UCSD-AML1 (cell line): Measurements from ENCODE around the gene ITGAX.
A peak's percentile ranks its signal among the peaks of the same experiment; 100 is the strongest.

ENCODE experiments used
- DNase-seq: peaks from one replicate; lab custom pipeline; 2025; ENCODE audit not compliant: unreplicated experiment; lab: John Stamatoyannopoulos, UW

The ITGAX gene

GRCh38 chr16:31371619-31372484 is 16.9 kb downstream of the ITGAX start:
- DNase-seq, result no peak

DNA sequence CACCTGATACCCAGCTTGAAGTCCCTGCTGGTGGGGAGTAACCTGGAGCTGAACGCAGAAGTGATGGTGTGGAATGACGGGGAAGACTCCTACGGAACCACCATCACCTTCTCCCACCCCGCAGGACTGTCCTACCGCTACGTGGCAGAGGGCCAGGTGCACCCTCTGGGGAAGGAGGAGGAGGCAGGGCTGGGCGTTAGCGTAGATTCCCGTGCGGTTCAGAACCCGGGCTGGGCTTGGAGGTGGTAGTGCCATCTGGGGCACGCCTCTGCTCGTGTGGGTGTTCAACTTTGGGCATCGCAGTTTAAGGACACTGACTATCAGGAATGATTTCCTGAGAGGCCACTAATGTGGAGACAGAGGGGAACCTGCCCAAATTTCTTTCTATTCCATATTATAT is 18.3 kb downstream of the ITGAX start:
- no peak for DNase-seq

- no peak for DNase-seq
Measured at GRCh38 chr16:31375231-31375630, 20.3 kb downstream of the ITGAX start.

DNA sequence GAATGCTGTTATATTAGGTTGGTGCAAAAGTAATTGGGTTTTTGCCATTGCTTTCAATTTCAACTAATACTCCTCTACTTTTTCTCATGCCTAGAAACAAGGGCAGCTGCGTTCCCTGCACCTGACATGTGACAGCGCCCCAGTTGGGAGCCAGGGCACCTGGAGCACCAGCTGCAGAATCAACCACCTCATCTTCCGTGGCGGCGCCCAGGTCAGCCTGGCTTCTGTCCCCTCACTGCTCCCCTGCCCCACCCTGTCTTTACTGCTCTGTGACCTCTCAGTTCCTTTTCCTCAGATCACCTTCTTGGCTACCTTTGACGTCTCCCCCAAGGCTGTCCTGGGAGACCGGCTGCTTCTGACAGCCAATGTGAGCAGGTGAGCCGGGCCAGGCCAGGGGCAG is 21.7 kb downstream of the ITGAX start:
- no peak for DNase-seq

DNA sequence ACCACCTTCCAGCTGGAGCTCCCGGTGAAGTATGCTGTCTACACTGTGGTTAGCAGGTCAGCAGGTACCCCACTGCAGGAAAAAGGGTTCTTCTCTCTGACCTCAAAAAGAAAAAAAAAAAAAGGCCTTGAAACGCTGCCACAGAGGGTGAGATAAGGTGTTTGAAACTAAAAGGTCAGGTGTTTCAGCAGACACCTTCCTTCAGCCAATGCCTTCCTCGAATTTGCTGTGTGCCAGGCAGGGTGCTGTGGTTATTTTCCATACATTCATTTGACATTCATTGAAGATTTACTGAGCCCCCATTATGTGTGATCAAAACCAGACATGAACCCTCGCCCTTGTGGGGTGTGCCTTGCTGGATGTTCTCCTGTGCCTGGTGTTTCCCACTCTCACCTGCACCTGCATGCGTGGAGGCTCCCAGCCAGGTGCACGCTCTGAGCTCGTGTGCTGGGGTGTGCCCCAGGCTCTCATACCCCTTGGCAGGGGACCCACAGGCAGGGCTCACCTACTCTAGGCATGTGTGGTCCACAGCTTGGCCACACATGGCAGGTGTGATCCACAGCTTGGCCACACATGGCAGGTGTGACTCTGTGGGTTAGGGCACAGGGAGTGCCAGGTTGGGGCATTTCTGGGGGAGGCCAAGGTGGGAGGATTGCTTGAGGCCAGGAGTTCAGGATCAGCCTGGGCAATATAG is 22.4 kb downstream of the ITGAX start:
- no peak for DNase-seq

GRCh38 chr16:31380201-31380600 is 25.2 kb downstream of the ITGAX start:
- DNase-seq, result no peak

- peak; percentile 76 for DNase-seq
Measured at GRCh38 chr16:31382485-31383161, 27.6 kb downstream of the ITGAX start.

DNA sequence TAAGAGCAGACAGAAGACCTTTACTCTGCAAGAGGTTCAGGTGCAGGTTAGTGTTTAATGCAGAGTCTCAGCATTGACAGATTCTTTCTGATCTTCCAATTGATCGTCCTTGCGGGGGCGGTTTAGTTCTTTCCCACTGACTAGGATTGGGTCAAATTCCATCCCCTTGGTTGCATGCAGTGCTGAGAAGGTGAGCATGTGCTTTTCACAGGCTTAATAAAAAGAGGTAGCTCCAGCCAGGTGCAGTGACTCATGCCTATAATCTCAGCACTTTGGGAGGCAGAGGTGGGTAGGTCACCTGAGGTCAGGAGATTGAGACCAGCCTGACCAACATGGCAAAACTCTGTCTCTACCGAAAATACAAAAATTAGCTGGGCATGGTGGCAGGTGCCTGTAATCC is 30.7 kb downstream of the ITGAX start:
- DNase-seq, result no peak

DNA sequence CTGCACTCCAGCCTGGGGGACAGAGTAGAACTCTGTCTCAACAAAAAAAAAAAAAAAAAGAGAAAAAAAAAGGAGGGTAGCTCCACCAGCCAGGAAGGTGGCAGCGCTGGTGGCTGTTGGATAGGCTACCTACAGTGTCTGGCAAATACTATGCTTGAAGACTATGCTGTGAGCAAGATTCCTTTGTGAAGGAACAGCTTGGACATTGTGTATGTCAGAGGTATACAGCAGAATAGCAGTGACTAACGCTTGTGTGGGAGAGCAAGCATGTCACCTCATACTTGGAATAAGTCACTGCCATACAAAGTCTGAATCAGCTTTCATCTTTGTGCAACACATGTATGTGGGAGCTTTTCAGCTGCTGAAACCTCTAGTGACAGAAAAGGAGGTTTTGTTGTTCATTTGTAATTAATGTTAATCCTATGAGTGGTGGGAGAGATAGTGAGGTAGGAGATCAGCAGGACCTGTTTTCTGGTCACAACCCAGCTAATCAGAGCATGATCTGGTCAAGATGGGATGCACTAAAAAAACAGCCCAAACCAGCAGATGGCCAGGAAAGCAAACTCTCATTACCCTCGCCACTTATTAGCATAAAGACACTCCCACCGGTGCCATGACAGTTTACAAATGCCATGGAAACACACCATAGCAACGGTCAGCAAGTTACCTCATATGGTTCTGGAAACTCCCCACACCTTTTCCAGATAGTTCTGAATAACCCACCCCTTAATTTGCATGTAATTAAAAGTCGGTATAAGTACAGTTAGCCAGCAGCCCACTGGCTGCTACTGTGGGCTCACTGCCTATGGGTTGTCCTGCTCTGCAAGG is 31.4 kb downstream of the ITGAX start:
- DNase-seq, result no peak

GRCh38 chr16:31388535-31388934 is 33.6 kb downstream of the ITGAX start:
- no peak for DNase-seq

GRCh38 chr16:31390504-31391041 is 35.6 kb downstream of the ITGAX start:
- DNase-seq, result no peak

DNA sequence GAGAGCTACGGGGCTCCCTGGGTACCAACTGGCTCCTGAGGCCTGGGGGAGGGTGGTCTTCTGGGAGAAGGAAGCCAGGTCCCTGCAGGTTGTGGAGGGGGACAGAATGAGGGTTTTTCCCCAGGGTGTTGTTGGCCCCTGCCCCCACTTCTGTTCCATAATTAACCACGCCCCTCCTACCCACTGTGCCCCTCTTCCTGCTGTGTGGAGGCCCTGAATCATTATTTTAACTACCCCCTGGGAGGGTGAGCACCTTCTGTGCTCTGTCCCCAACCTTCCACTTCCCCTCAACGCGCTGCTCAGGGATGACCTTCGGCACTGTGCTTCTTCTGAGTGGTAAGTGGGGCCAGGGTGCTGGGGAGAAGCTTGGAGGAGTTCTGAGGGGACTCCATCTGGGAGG is 38.1 kb downstream of the ITGAX start, which contains the start of gene ITGAD:
ITGAD (plus strand) TSS at position 280 of the 400 bp plus-strand sequence; CDS start at position 306, 26 bp downstream.
- no peak for DNase-seq

GRCh38 chr16:31395647-31396046 is 40.7 kb downstream of the ITGAX start:
- peak; percentile 38 for DNase-seq

- DNase-seq, result no peak
Measured at GRCh38 chr16:31397096-31397660, 42.2 kb downstream of the ITGAX start.

DNA sequence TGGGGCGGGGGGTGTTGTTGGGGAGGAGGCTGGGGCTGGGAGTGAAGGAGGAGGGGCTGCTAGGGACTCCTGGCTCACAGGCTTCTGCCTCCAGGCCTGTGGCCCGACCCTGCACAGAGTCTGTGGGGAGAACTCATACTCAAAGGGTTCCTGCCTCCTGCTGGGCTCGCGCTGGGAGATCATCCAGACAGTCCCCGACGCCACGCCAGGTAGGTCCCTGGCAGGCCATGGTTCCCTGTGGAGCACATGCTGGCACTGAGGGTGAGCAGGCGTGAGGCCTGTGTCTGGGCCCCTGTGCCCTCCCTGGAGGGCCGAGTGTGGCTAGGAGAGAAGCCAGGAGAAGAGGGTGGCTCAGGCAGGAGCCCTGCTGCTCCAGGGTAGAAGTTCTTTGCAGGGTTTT is 42.7 kb downstream of the ITGAX start:
- no peak for DNase-seq

- peak; percentile 88 for DNase-seq
Measured at GRCh38 chr16:31400191-31400590, 45.2 kb downstream of the ITGAX start.

GRCh38 chr16:31401436-31401835 is 46.5 kb downstream of the ITGAX start:
- DNase-seq, result no peak

DNA sequence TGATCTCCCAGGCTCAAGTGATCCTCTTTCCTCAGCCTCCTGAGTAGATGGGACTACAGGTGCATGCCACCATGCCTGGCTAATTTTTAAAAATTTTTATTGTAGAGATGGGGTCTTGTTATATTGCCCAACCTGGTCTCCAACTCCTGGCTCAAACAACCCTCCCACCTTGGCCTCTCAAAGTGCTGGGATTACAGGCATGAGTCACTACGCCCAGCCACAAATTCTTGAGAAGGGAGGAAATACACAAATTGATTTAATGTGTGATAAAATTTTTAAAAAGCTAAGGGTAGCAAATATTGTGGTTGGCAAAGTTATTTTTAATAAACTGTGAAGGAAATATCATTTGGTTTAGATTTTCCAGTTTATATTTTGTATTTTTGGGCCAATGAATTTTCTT is 47.7 kb downstream of the ITGAX start:
- DNase-seq, result no peak

DNA sequence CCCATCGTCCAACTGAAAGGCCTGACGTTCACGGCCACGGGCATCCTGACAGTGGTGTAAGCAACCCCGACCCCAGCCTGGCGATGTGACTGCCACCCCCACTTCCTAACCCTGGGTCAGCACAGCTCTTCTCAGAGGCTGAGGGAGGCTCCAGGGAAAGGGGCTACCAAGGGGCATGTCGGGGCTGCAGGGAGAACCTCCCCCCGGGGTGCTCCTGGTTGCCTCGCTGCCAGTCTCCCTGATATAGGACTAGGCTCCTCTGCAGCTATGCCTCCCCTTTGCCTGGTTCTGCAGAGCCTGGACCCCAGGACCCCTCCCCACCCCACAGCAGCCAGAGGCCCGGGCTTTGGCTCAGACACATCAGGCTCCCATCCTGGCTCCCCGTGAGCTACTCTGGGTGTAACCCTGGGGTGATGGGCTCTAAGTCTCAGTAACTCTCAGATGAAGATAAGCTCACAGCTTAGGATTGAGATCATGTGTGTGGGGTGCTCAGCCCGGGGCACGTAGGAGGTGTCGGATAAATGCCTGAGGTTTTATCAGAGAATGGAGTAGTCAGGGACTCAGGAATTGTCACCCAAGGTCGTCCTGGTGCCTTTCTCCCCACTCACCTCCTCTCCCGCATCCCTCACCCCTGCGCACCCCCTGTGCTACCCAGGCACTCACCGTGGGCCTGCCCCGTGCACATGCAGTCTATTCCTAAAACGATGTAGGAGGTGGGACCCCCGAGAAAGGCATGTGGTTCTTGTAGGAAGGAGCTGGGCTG is 48.8 kb downstream of the ITGAX start:
- no peak for DNase-seq
